Thoracic aorta (tissue), 2 donors: ENCODE measurements around the gene MCC. TPM values are rescaled to one million over a fixed set of nuclear protein-coding genes. Genes with fewer than 3 reads are reported as not detected.

ENCODE experiments used
- ATAC-seq: fragments of 150-250 bp; one replicate; pipeline ENCODE4 v1.8.0; 2017; ENCODE audit warnings: low read depth; ENCODE audit not compliant: insufficient number of reproducible peaks, low FRiP score
- DNase-seq: peaks from one replicate; pipeline ENCODE4 v3.0.0-alpha.2; 2020; ENCODE audit warnings: low spot score
- H3K27ac ChIP-seq, 2 donors: fragments of 200-600 bp; sonication (generic); 1 replicate in 1 of 2; 2 replicates in 1 of 2; pipeline ENCODE4 v1.5.1; 2016; ENCODE audit warnings: mild to moderate bottlenecking in 2 of 2, moderate library complexity in 2 of 2
- H3K27me3 ChIP-seq: fragments of 200-600 bp; sonication (generic); replicated peaks from 2 replicates; pipeline ENCODE4 v1.6.0; 2016; ENCODE audit warnings: mild to moderate bottlenecking; ENCODE audit not compliant: insufficient read depth
- H3K36me3 ChIP-seq: fragments of 200-600 bp; sonication (generic); one replicate; pipeline ENCODE4 v1.5.1; 2016
- H3K4me1 ChIP-seq, 2 donors: fragments of 200-600 bp; sonication (generic); 1 replicate in 1 of 2; 2 replicates in 1 of 2; pipeline versions ENCODE4 v1.5.1 to v1.6.0; 2016; ENCODE audit warnings: low read depth in 2 of 2, mild to moderate bottlenecking in 1 of 2; ENCODE audit not compliant: control insufficient read depth in 1 of 2
- H3K4me3 ChIP-seq: fragments of 200-600 bp; sonication (generic); 2 replicates; pipeline ENCODE4 v1.5.1; 2016; ENCODE audit warnings: mild to moderate bottlenecking
- H3K9me3 ChIP-seq: fragments of 200-600 bp; sonication (generic); 2 replicates; pipeline ENCODE4 v1.5.1; 2016
- total RNA-seq, 2 donors: library from RNA; depleted of rRNA; stranded (reverse); fragments of >200 nt; gene quantifications; one replicate each; pipeline versions ENCODE4 v1.1.0 to v1.2.3, GENCODE V29; 2016
- TF ChIP-seq, protein P1 (sequence below): fragments of 200-600 bp; sonication (generic); IDR thresholded peaks from one replicate; pipeline ENCODE4 v1.5.1; 2019; ENCODE audit warnings: antibody characterized with exemption

The MCC gene
- total RNA-seq, 2 donors from 2014 or later: 14.6 to 27.2 TPM

DNA sequence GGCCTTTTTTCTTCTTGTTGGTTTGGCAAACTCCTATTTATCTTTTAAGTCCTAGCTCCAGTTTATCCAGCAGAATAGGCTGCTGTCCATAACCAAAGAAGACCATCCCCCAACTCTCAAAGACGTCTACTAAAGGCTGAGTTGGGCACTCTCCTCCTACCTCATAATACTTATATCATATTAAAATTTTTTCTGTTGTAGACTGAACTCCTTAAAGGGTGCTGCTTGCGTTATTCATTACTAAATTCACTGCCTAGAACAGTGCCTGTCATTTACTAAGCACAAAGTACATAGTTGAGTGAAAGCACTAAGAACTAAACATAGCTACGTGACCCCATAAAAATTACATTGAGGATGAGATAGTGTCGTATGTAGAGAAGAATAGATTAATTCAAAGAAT, 490.0 kb downstream of the MCC start:
- no peaks in the 10 kb centered on the region for H3K9me3 ChIP-seq
- TF ChIP-seq, protein P1, sequence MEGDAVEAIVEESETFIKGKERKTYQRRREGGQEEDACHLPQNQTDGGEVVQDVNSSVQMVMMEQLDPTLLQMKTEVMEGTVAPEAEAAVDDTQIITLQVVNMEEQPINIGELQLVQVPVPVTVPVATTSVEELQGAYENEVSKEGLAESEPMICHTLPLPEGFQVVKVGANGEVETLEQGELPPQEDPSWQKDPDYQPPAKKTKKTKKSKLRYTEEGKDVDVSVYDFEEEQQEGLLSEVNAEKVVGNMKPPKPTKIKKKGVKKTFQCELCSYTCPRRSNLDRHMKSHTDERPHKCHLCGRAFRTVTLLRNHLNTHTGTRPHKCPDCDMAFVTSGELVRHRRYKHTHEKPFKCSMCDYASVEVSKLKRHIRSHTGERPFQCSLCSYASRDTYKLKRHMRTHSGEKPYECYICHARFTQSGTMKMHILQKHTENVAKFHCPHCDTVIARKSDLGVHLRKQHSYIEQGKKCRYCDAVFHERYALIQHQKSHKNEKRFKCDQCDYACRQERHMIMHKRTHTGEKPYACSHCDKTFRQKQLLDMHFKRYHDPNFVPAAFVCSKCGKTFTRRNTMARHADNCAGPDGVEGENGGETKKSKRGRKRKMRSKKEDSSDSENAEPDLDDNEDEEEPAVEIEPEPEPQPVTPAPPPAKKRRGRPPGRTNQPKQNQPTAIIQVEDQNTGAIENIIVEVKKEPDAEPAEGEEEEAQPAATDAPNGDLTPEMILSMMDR: no peak
- H3K4me3 ChIP-seq: no peak overlapping the region
- no peak overlapping the region for H3K27ac ChIP-seq
- H3K27me3 ChIP-seq: no peaks in the 10 kb centered on the region
- ATAC-seq: no peak
- no peaks in the 10 kb centered on the region for H3K4me1 ChIP-seq
- no peak for DNase-seq
- peaks cover 9% of the 10 kb centered on the region for H3K36me3 ChIP-seq

DNA sequence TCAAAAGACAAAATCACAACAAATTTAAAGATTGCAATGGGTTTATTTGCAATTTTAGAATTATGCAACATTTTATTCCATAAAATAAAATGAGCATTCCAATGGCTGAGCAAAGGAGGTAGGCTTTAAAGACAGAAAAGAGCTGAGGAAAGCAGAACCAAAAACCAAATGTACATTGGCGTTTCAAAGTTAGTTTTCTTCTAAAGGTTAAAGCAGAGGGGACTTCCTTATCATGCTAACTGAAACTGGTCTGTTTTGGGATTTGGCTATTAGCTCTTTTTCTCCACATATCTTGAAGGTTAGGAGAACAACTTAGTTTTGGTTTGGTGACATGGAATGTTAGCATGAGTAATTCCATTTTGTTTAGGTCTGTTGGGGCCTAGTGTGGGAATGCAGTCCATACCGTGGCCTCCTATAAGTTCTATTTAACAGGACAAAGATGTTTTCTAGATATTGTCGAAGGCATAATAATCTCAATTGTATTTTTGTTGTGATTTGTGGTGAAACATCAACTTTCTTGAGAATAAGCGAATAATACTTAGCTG, 491.4 kb downstream of the MCC start:
- ATAC-seq (no peak), DNase-seq (no peak)
- Histone ChIP-seq H3K4me1 (no peaks in the 10 kb centered on the region), H3K36me3 (no peaks in the 10 kb centered on the region), H3K27ac (no peak overlapping the region), H3K27me3 (no peaks in the 10 kb centered on the region), H3K9me3 (no peaks in the 10 kb centered on the region), H3K4me3 (no peak overlapping the region)
- TF ChIP-seq, protein P1: no peak

DNA sequence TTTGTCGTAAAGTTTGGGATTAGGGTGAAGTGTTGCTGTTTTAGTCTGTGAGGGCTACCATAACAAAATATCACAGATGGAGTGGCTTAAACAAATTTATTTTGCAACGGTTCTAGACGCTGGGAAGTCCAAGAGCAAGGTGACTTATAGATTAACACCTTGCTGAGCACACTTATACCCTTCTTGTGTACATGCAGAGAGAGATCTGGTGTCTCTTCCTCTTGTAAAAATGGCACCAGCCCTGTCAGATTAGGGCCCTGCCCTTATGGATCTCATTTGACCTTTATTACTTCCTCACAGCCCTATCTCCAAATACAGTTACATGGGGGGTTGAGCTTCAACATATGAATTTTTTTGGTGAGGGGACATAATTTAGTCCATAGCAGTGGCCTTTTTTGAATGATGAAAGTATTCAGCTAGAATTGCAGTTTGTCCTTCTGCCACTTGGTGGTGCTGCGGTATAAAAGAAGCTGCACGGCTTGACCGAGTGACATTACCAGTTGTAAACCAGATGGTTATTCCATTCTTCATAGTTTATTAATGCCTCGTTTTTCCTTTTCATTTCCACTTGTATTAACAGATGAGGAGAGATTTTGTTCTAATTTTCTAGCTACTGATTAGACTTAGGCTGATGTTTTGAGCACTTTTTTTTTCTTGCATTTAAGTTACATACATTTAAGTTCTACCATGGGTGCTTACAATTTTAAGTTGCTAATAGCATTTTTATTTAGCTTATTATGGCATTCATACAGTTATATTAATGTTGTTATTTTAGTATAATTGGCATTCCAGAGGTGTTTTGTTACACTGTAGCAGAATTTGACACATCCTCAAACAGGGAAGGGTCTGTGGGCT, 492.3 kb downstream of the MCC start:
- H3K36me3 ChIP-seq: no peaks in the 10 kb centered on the region
- TF ChIP-seq, protein P1: peak; percentile 90
- no peak overlapping the region for H3K27ac ChIP-seq
- no peak overlapping the region for H3K4me3 ChIP-seq
- H3K27me3 ChIP-seq: no peaks in the 10 kb centered on the region
- H3K9me3 ChIP-seq: no peaks in the 10 kb centered on the region
- H3K4me1 ChIP-seq: no peaks in the 10 kb centered on the region
- DNase-seq (peak; percentile 33), ATAC-seq (peak; percentile 82)

DNA sequence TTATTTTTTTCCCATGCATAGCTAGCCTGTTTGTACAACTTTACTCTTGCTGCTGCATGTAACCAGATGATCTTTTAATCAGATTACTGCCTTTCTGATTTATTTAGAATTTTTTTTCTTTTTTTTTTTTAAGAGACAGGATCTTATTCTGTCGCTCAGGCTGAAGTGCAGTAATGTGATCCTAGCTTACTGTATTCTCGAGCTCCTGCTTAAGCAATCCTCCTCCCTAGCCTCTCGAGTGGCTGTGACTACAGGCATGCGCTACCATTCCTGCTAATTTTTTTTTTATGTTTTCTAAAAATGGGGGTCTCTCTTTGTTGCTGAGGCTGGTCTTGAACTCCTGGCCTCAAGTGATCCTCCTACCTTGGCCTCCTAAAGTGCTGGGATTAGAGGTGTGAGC, 502.0 kb downstream of the MCC start:
- Histone ChIP-seq H3K9me3 (no peaks in the 10 kb centered on the region), H3K36me3 (no peaks in the 10 kb centered on the region), H3K27ac (no peak overlapping the region), H3K4me1 (peaks cover 0 to under 1% of the 10 kb centered on the region in 2 donors), H3K4me3 (no peak overlapping the region), H3K27me3 (no peaks in the 10 kb centered on the region)
- no peak for DNase-seq
- no peak for ATAC-seq
- TF ChIP-seq, protein P1: no peak

DNA sequence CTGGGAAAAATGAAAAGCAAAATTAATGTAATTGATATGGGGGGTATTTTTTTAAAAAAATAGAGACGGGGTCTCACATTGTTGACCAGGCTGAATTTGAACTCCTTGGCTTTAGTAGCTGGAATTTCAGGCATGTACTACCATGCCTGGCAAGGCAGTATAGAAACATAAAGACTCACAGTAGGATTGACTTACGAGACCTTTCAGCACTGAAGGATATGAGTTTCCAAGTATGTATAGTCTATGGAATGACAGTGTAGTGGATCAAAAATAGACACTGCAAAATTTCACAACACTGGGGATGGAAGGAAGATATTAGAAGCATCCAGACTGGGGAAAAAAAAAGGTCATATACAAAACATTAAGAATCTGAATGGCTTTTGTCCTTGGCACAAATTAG, 504.9 kb downstream of the MCC start:
- Histone ChIP-seq H3K36me3 (no peaks in the 10 kb centered on the region), H3K27me3 (no peaks in the 10 kb centered on the region), H3K4me3 (no peak overlapping the region), H3K27ac (no peak overlapping the region), H3K9me3 (no peaks in the 10 kb centered on the region), H3K4me1 (peaks cover 17 to 29% of the 10 kb centered on the region in 2 donors)
- ATAC-seq (no peak), DNase-seq (no peak)
- TF ChIP-seq, protein P1: no peak
